Measurements from ENCODE around the gene CYLD.

- no peak for TF ChIP-seq CTCF (IDR thresholded peaks at IDR 0.05)
- TF ChIP-seq POLR2A (IDR thresholded peaks at IDR 0.05): no peak
Measured at GRCh38 chr16:50711862-50712559, 29.9 kb upstream of the CYLD start.
